H9 (cell line): ENCODE data around the gene KLK7. TPM values are rescaled to one million over a fixed set of nuclear protein-coding genes. Genes with fewer than 3 reads are reported as not detected.

Experiments used
- DNase-seq: peaks from one replicate; pipeline ENCODE4 v3.0.0-alpha.2; 2017
- H2AFZ ChIP-seq: one replicate; pipeline ENCODE4 v1.6.1; 2013; ENCODE audit warnings: mild to moderate bottlenecking, low read length, control low read depth, moderate library complexity
- H2AK5ac ChIP-seq: 2 replicates; pipeline ENCODE4 v1.6.1; 2013; ENCODE audit warnings: low read length, control low read depth, mixed read lengths; ENCODE audit not compliant: insufficient read length
- H2BK120ac ChIP-seq: one replicate; pipeline ENCODE4 v1.6.1; 2013; ENCODE audit warnings: low read depth, mild to moderate bottlenecking, low read length, control low read depth, inconsistent platforms; ENCODE audit not compliant: poor library complexity, severe bottlenecking
- H2BK12ac ChIP-seq: 2 replicates; pipeline ENCODE4 v1.6.1; 2013; ENCODE audit warnings: low read length, control low read depth, mixed read lengths, low read depth; ENCODE audit not compliant: insufficient read length
- H2BK15ac ChIP-seq: 2 replicates; pipeline ENCODE4 v1.6.1; 2013; ENCODE audit warnings: low read depth, low read length, control low read depth
- H2BK20ac ChIP-seq: one replicate; pipeline ENCODE4 v1.6.1; 2013; ENCODE audit warnings: low read depth, mild to moderate bottlenecking, low read length, control low read depth, inconsistent platforms; ENCODE audit not compliant: poor library complexity, severe bottlenecking
- H2BK5ac ChIP-seq: 2 replicates; pipeline ENCODE4 v1.6.1; 2013; ENCODE audit warnings: low read length, control low read depth, mixed read lengths; ENCODE audit not compliant: insufficient read length
- H3K14ac ChIP-seq: 2 replicates; pipeline ENCODE4 v1.6.1; 2013; ENCODE audit warnings: low read length, control low read depth; ENCODE audit not compliant: insufficient read depth
- H3K18ac ChIP-seq: 2 replicates; pipeline ENCODE4 v1.6.1; 2013; ENCODE audit warnings: low read depth, mild to moderate bottlenecking, mixed read lengths, low read length, control low read depth; ENCODE audit not compliant: insufficient read length
- H3K23ac ChIP-seq: 2 replicates; pipeline ENCODE4 v1.6.1; 2013; ENCODE audit warnings: low read length, control low read depth, mixed read lengths, low read depth; ENCODE audit not compliant: insufficient read length
- H3K23me2 ChIP-seq: 2 replicates; pipeline ENCODE4 v1.6.1; 2013; ENCODE audit warnings: low read depth, mild to moderate bottlenecking, mixed read lengths, low read length, control low read depth; ENCODE audit not compliant: insufficient read length, poor library complexity, severe bottlenecking
- H3K27ac ChIP-seq: 2 replicates; pipeline ENCODE4 v1.5.1; 2013; ENCODE audit warnings: low read length, control low read depth, mixed read lengths, low read depth; ENCODE audit not compliant: insufficient read length
- H3K27me3 ChIP-seq: 2 replicates; pipeline ENCODE4 v1.6.1; 2013; ENCODE audit warnings: low read length, control low read depth, inconsistent platforms; ENCODE audit not compliant: insufficient read depth
- H3K4ac ChIP-seq: 2 replicates; pipeline ENCODE4 v1.6.1; 2013; ENCODE audit warnings: low read depth, mild to moderate bottlenecking, control low read depth, inconsistent platforms, low read length, moderate library complexity
- H3K4me1 ChIP-seq: 2 replicates; pipeline ENCODE4 v1.6.1; 2013; ENCODE audit warnings: low read length, control low read depth, inconsistent platforms; ENCODE audit not compliant: insufficient read depth
- H3K4me2 ChIP-seq: 2 replicates; pipeline ENCODE4 v1.6.1; 2013; ENCODE audit warnings: low read length, control low read depth, mixed read lengths; ENCODE audit not compliant: insufficient read length, insufficient read depth
- H3K56ac ChIP-seq: 2 replicates; pipeline ENCODE4 v1.6.1; 2013; ENCODE audit warnings: low read depth, mild to moderate bottlenecking, mixed read lengths, low read length, control low read depth; ENCODE audit not compliant: insufficient read length
- H3K79me1 ChIP-seq: 2 replicates; pipeline ENCODE4 v1.6.1; 2013; ENCODE audit warnings: low read depth, mild to moderate bottlenecking, moderate library complexity, low read length, control low read depth, inconsistent platforms; ENCODE audit not compliant: insufficient read depth, poor library complexity, severe bottlenecking
- H3K79me2 ChIP-seq: 2 replicates; pipeline ENCODE4 v1.6.1; 2013; ENCODE audit warnings: low read length, control low read depth, inconsistent platforms; ENCODE audit not compliant: insufficient read depth
- H3K9ac ChIP-seq: 2 replicates; pipeline ENCODE4 v1.6.1; 2013; ENCODE audit warnings: low read length, control low read depth, mixed read lengths; ENCODE audit not compliant: insufficient read length; ENCODE audit errors: extremely low read depth
- H3K9me3 ChIP-seq: one replicate; pipeline ENCODE4 v1.6.1; 2013; ENCODE audit warnings: low read depth, low read length, inconsistent platforms; ENCODE audit not compliant: control insufficient read depth
- H3T11ph ChIP-seq: one replicate; pipeline ENCODE4 v1.6.1; 2013; ENCODE audit warnings: mild to moderate bottlenecking, low read length, control low read depth, inconsistent platforms
- H4K20me1 ChIP-seq: one replicate; pipeline ENCODE4 v1.6.1; 2013; ENCODE audit not compliant: control insufficient read depth, insufficient read length, insufficient read depth
- H4K5ac ChIP-seq: 2 replicates; pipeline ENCODE4 v1.6.1; 2013; ENCODE audit warnings: low read depth, mild to moderate bottlenecking, mixed read lengths, low read length, control low read depth; ENCODE audit not compliant: insufficient read length
- H4K8ac ChIP-seq: replicated peaks from 2 replicates; pipeline ENCODE4 v1.6.1; 2013; ENCODE audit warnings: low read length, control low read depth, mixed read lengths, low read depth; ENCODE audit not compliant: insufficient read length
- H4K91ac ChIP-seq: 2 replicates; pipeline ENCODE4 v1.6.1; 2013; ENCODE audit warnings: low read depth, mild to moderate bottlenecking, moderate library complexity, mixed read lengths, low read length, control low read depth; ENCODE audit not compliant: insufficient read length
- H3K27ac Mint-ChIP-seq, 3 experiments: 2 replicates in 2 of 3; 3 replicates in 1 of 3; pipeline ENCODE4 v1.8.0; 2020 to 2021; ENCODE audit warnings: mixed read lengths in 3 of 3, mild to moderate bottlenecking in 1 of 3, moderate library complexity in 1 of 3
- H3K27me3 Mint-ChIP-seq: 2 replicates; pipeline ENCODE4 v1.8.0; 2021; ENCODE audit warnings: low read depth, mild to moderate bottlenecking, moderate library complexity, mixed read lengths
- H3K36me3 Mint-ChIP-seq, 3 experiments: 2 replicates in 2 of 3; 3 replicates in 1 of 3; pipeline ENCODE4 v1.8.0; 2020 to 2021; ENCODE audit warnings: low read depth in 3 of 3, mixed read lengths in 3 of 3; ENCODE audit not compliant: insufficient read depth in 1 of 3
- H3K4me1 Mint-ChIP-seq, 2 experiments: 2 replicates each; pipeline ENCODE4 v1.8.0; 2020; ENCODE audit warnings: mixed read lengths in 2 of 2
- H3K4me3 Mint-ChIP-seq, 2 experiments: 2 replicates in 1 of 2; 3 replicates in 1 of 2; pipeline ENCODE4 v1.8.0; 2020 to 2021; ENCODE audit warnings: mild to moderate bottlenecking in 2 of 2, mixed read lengths in 2 of 2, moderate library complexity in 1 of 2
- H3K9me3 Mint-ChIP-seq, 2 experiments: 2 replicates in 1 of 2; 3 replicates in 1 of 2; pipeline ENCODE4 v1.8.0; 2020; ENCODE audit warnings: mild to moderate bottlenecking in 2 of 2, mixed read lengths in 2 of 2, moderate library complexity in 1 of 2
- CTCF ChIP-seq: fragments of 200-600 bp; sonication (generic); conservative IDR thresholded peaks from 3 replicates; pipeline ENCODE4 v1.8.0; 2021; ENCODE audit warnings: antibody characterized with exemption, mild to moderate bottlenecking
- WGBS: extraction: QIAGEN DNeasy Blood & Tissue Kit; methylation state at CpG from one replicate; pipeline ENCODE4 v1.1.7; 2013; ENCODE audit warnings: missing lambda C conversion rate, low lambda C conversion rate, mixed read lengths; ENCODE audit not compliant: insufficient read length; ENCODE audit errors: extremely low coverage; 5-methylcytosine and 5-hydroxymethylcytosine counted together
- total RNA-seq: library from RNA; stranded (reverse); gene quantifications from 2 replicates; pipeline ENCODE4 v1.2.1, GENCODE V29; 2021

KLK7 gene
- total RNA-seq, 1 experiment from 2014 or later, result 0.52 TPM

GRCh38 chr19:51022526-51022925, 38.8 kb upstream of the KLK7 start:
- TF ChIP-seq CTCF, result no peak
- DNase-seq, result no peak
- Histone ChIP-seq H2BK12ac (no peak overlapping the region), H3K79me1 (no peaks in the 10 kb centered on the region), H4K8ac (no peak overlapping the region), H3K9me3 (no peaks in the 10 kb centered on the region), H4K20me1 (no peaks in the 10 kb centered on the region), H3K4ac (no peak overlapping the region), H3K4me1 (no peaks in the 10 kb centered on the region), H3K27ac (no peak overlapping the region), H3K79me2 (no peaks in the 10 kb centered on the region), H2BK5ac (no peak overlapping the region), H2BK20ac (no peak overlapping the region), H2AK5ac (no peak overlapping the region), H3K18ac (no peak overlapping the region), H2BK120ac (no peak overlapping the region), H3K14ac (no peak overlapping the region), H3K23me2 (peaks cover 8% of the 10 kb centered on the region), H3K4me2 (no peak overlapping the region), H3K56ac (no peak overlapping the region), H3K9ac (no peak overlapping the region), H2BK15ac (no peak overlapping the region), H4K5ac (no peak overlapping the region), H2AFZ (no peak overlapping the region), H3K27me3 (no peaks in the 10 kb centered on the region), H3K23ac (no peak overlapping the region), H4K91ac (no peak overlapping the region), H3T11ph (no peak overlapping the region)
- no CpG with 5 or more reads among the region's 14 CpGs for WGBS
- Mint-ChIP-seq H3K36me3 (peaks cover 0 to 2% (median 0%) of the 10 kb centered on the region in 3 experiments; a peak in 1 of 7 replicates), H3K9me3 (peaks cover 0 to 7% of the 10 kb centered on the region in 2 experiments; a peak in 3 of 5 replicates), H3K27ac (no peak overlapping the region), H3K4me1 (peaks cover 32 to 53% of the 10 kb centered on the region in 2 experiments), H3K4me3 (no peak overlapping the region), H3K27me3 (peaks cover 40% of the 10 kb centered on the region)
